ENCODE measurements around the gene CXCL14. TPM values are rescaled to one million over a fixed set of nuclear protein-coding genes. Genes with fewer than 3 reads are reported as not detected.

CXCL14 gene
- total RNA-seq, 2 donors from 2014 or later: 0.20 to 0.44 TPM

DNA sequence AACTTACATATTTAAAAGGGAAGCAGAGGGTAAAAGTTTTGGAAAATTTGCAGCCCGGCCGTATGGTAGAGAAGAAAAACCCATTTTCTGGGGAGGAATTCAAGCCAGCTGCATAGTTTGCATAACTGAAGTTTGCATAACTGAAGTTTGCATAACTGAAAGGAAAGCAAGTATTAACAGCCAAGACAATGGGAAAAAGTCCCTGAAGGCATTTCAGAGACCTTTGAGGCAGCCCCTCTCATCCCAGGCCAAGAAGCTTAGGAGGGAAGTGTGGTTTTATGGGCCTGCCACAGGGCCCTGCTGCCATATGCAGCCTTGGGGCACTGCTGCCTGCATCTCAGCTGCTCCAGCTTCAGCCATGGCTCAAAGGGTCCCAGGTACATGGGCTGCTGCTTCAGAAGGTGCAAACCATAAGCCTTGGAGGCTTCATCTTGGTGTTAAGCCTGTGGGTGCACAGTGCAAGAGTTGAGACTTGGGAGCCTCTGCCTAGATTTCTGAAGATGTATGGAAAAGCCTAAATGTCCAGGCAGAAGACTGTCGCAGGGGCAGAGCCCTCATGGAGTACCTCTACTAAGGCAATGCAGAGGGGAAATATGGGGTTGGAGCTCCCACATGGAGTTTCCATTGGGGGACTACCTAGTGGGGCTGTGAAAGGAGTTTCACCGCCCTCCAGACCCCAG, 36.9 kb upstream of the CXCL14 start:
- Mint-ChIP-seq H3K36me3 (ENCODE audit: low read depth) (no peaks in the 10 kb centered on the region), H3K9me3 (peaks cover 37% of the 10 kb centered on the region), H3K27me3 (ENCODE audit: insufficient read depth) (peaks cover 7% of the 10 kb centered on the region), H3K27ac (no peak overlapping the region), H3K4me1 (peaks cover 5% of the 10 kb centered on the region), H3K4me3 (no peak overlapping the region)
- TF ChIP-seq, protein P1, sequence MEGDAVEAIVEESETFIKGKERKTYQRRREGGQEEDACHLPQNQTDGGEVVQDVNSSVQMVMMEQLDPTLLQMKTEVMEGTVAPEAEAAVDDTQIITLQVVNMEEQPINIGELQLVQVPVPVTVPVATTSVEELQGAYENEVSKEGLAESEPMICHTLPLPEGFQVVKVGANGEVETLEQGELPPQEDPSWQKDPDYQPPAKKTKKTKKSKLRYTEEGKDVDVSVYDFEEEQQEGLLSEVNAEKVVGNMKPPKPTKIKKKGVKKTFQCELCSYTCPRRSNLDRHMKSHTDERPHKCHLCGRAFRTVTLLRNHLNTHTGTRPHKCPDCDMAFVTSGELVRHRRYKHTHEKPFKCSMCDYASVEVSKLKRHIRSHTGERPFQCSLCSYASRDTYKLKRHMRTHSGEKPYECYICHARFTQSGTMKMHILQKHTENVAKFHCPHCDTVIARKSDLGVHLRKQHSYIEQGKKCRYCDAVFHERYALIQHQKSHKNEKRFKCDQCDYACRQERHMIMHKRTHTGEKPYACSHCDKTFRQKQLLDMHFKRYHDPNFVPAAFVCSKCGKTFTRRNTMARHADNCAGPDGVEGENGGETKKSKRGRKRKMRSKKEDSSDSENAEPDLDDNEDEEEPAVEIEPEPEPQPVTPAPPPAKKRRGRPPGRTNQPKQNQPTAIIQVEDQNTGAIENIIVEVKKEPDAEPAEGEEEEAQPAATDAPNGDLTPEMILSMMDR (conservative IDR thresholded peaks at IDR 0.05): no peak
- H3K9ac ChIP-seq (ENCODE audit: extremely low read depth, low read length, poor library complexity, severe bottlenecking): no peak overlapping the region
- H3K9me3 ChIP-seq (ENCODE audit: control insufficient read depth, low read length): peaks cover 36% of the 10 kb centered on the region
- peak overlapping the region; percentile 44 for H3K4me3 ChIP-seq (ENCODE audit: low read length)
- DNase-seq: peak; percentile 46
- H3K27me3 ChIP-seq (ENCODE audit: control insufficient read depth, insufficient read depth, low read length, poor library complexity, severe bottlenecking): no peaks in the 10 kb centered on the region
- no peak overlapping the region for H3K27ac ChIP-seq (ENCODE audit: low read depth, low read length)
- WGBS, 2 experiments (ENCODE audit: insufficient coverage in 1 of 2, insufficient read length in 1 of 2): 85 to 89% methylated on average over 3 to 4 of the region's 4 CpGs
- no peaks in the 10 kb centered on the region for H3K36me3 ChIP-seq (ENCODE audit: control insufficient read depth, insufficient read depth, low read length)
- no peaks in the 10 kb centered on the region for H3K4me1 ChIP-seq (ENCODE audit: control insufficient read depth, insufficient read depth, low read length)

DNA sequence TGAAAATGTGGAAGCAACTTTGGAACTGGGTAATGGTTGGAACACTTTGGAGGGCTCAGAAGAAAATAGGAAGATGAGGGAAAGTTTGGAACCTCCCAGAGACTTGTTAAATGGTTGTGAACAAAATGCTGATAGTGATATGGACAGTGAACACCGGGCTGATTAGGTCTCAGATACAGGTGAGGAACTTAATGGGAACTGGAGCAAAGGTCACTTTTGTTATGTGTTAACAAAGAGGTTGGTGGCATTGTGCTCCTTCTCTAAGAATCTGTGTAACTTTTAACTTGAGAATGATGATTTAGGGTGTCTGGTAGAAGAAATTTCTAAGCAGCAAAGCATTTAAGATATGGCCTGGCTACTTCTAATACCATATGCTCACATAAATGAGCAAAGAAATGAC, 36.4 kb upstream of the CXCL14 start:
- Histone ChIP-seq H3K27me3 (ENCODE audit: control insufficient read depth, insufficient read depth, low read length, poor library complexity, severe bottlenecking) (no peaks in the 10 kb centered on the region), H3K9me3 (ENCODE audit: control insufficient read depth, low read length) (peaks cover 36% of the 10 kb centered on the region), H3K4me3 (ENCODE audit: low read length) (peak overlapping the region; percentile 44), H3K36me3 (ENCODE audit: control insufficient read depth, insufficient read depth, low read length) (no peaks in the 10 kb centered on the region), H3K9ac (ENCODE audit: extremely low read depth, low read length, poor library complexity, severe bottlenecking) (no peak overlapping the region), H3K27ac (ENCODE audit: low read depth, low read length) (no peak overlapping the region), H3K4me1 (ENCODE audit: control insufficient read depth, insufficient read depth, low read length) (no peaks in the 10 kb centered on the region)
- H3K36me3 Mint-ChIP-seq (ENCODE audit: low read depth): no peaks in the 10 kb centered on the region
- DNase-seq: no peak
- TF ChIP-seq, protein P1 (conservative IDR thresholded peaks at IDR 0.05): no peak
- H3K4me3 Mint-ChIP-seq: no peak overlapping the region
- 58 to 78% methylated on average over 1 of the region's 1 CpG for WGBS, 2 experiments (ENCODE audit: insufficient coverage in 1 of 2, insufficient read length in 1 of 2)
- peak overlapping the region; percentile 10 for H3K27ac Mint-ChIP-seq
- peaks cover 37% of the 10 kb centered on the region for H3K9me3 Mint-ChIP-seq
- peaks cover 7% of the 10 kb centered on the region for H3K27me3 Mint-ChIP-seq (ENCODE audit: insufficient read depth)
- H3K4me1 Mint-ChIP-seq: peaks cover 5% of the 10 kb centered on the region

DNA sequence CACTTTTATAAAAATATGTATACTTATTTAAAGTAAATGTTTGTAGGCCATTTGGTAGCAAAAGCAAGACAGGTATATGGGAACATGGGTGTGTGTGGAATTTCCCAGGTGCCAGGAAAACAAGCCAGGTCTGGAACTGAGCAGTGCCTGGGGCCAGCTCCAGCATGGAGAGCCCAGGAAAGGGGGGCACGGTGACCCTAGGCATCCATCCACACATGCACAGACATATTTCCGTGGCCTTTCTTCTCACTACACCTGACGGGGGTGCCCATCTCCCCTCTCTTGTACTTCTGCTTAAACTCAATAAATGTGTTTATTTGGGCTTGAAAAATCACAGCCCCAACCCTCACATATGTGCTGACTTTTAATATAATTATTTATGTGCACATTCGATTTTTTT, 31.2 kb upstream of the CXCL14 start:
- Mint-ChIP-seq H3K4me1 (peaks cover under 1% of the 10 kb centered on the region), H3K9me3 (no peaks in the 10 kb centered on the region), H3K27me3 (ENCODE audit: insufficient read depth) (peaks cover 31% of the 10 kb centered on the region), H3K27ac (no peak overlapping the region), H3K36me3 (ENCODE audit: low read depth) (no peaks in the 10 kb centered on the region), H3K4me3 (no peak overlapping the region)
- H3K9ac ChIP-seq (ENCODE audit: extremely low read depth, low read length, poor library complexity, severe bottlenecking): no peak overlapping the region
- no peaks in the 10 kb centered on the region for H3K4me1 ChIP-seq (ENCODE audit: control insufficient read depth, insufficient read depth, low read length)
- H3K27ac ChIP-seq (ENCODE audit: low read depth, low read length): no peak overlapping the region
- peak; percentile 10 for DNase-seq
- WGBS, 2 experiments (ENCODE audit: insufficient coverage in 1 of 2, insufficient read length in 1 of 2): 92 to 100% methylated on average over 1 to 3 of the region's 4 CpGs
- H3K9me3 ChIP-seq (ENCODE audit: control insufficient read depth, low read length): no peaks in the 10 kb centered on the region
- TF ChIP-seq, protein P1 (conservative IDR thresholded peaks at IDR 0.05): no peak
- H3K4me3 ChIP-seq (ENCODE audit: low read length): no peak overlapping the region
- H3K36me3 ChIP-seq (ENCODE audit: control insufficient read depth, insufficient read depth, low read length): no peaks in the 10 kb centered on the region
- no peaks in the 10 kb centered on the region for H3K27me3 ChIP-seq (ENCODE audit: control insufficient read depth, insufficient read depth, low read length, poor library complexity, severe bottlenecking)
